Astrocyte (in vitro differentiated cells and primary cell): ENCODE results near the gene GALNS. TPM values are rescaled to one million over a fixed set of nuclear protein-coding genes. Genes with fewer than 3 reads are reported as not detected.

Experiments
- DNase-seq: peaks from one replicate; pipeline ENCODE4 v3.0.0-alpha.2; 2010; ENCODE audit warnings: low read depth
- FAIRE-seq: peaks from 2 replicates; lab custom pipeline; 2011; peaks lifted over from hg19 to GRCh38; lab: Jason Lieb, UNC
- H2AFZ ChIP-seq: 2 replicates; pipeline ENCODE4 v1.6.0; 2012; ENCODE audit warnings: low read depth, low read length, inconsistent platforms
- H3K27ac ChIP-seq: 2 replicates; pipeline ENCODE4 v1.5.1; 2011; ENCODE audit warnings: low read depth, low read length, inconsistent platforms
- H3K27me3 ChIP-seq: 2 replicates; pipeline ENCODE4 v1.6.0; 2011; ENCODE audit warnings: low read length, inconsistent platforms; ENCODE audit not compliant: insufficient read depth
- H3K36me3 ChIP-seq: 2 replicates; pipeline ENCODE4 v1.5.1; 2011; ENCODE audit warnings: low read length, inconsistent platforms; ENCODE audit not compliant: insufficient read depth
- H3K4me1 ChIP-seq: 2 replicates; pipeline ENCODE4 v1.5.1; 2011; ENCODE audit warnings: low read length, inconsistent platforms; ENCODE audit not compliant: insufficient read depth
- H3K4me2 ChIP-seq: 2 replicates; pipeline ENCODE4 v1.6.0; 2012; ENCODE audit warnings: low read length, inconsistent platforms
- H3K4me3 ChIP-seq: 2 replicates; pipeline ENCODE4 v1.5.1; 2011; ENCODE audit warnings: low read depth, mild to moderate bottlenecking, low read length, inconsistent platforms; ENCODE audit not compliant: insufficient read depth
- H3K79me2 ChIP-seq: 2 replicates; pipeline ENCODE4 v1.6.0; 2012; ENCODE audit warnings: mild to moderate bottlenecking, low read length, inconsistent platforms; ENCODE audit not compliant: insufficient read depth
- H3K9ac ChIP-seq: 2 replicates; pipeline ENCODE4 v1.6.0; 2012; ENCODE audit warnings: mild to moderate bottlenecking, low read length, inconsistent platforms
- H3K9me3 ChIP-seq: 2 replicates; pipeline ENCODE4 v1.5.1; 2012; ENCODE audit warnings: low read depth, mild to moderate bottlenecking, low read length, inconsistent platforms; ENCODE audit not compliant: insufficient read depth
- H4K20me1 ChIP-seq: 2 replicates; pipeline ENCODE4 v1.6.0; 2012; ENCODE audit warnings: low read length, inconsistent platforms; ENCODE audit not compliant: insufficient read depth
- H3K27ac Mint-ChIP-seq: one replicate; pipeline ENCODE4 v1.8.0; 2021; ENCODE audit warnings: mild to moderate bottlenecking, mixed read lengths; ENCODE audit not compliant: unreplicated experiment
- H3K27me3 Mint-ChIP-seq: one replicate; pipeline ENCODE4 v1.8.0; 2021; ENCODE audit warnings: low read depth, mixed read lengths; ENCODE audit not compliant: unreplicated experiment
- H3K36me3 Mint-ChIP-seq: one replicate; pipeline ENCODE4 v1.8.0; 2021; ENCODE audit warnings: low read depth, mixed read lengths; ENCODE audit not compliant: unreplicated experiment
- H3K4me1 Mint-ChIP-seq: one replicate; pipeline ENCODE4 v1.8.0; 2021; ENCODE audit warnings: low read depth, mixed read lengths; ENCODE audit not compliant: unreplicated experiment
- H3K4me3 Mint-ChIP-seq: one replicate; pipeline ENCODE4 v1.8.0; 2021; ENCODE audit warnings: mild to moderate bottlenecking, moderate library complexity, mixed read lengths; ENCODE audit not compliant: unreplicated experiment
- H3K9me3 Mint-ChIP-seq: one replicate; pipeline ENCODE4 v1.8.0; 2021; ENCODE audit warnings: mild to moderate bottlenecking, mixed read lengths; ENCODE audit not compliant: unreplicated experiment
- EZH2 ChIP-seq: IDR thresholded peaks from 2 replicates; pipeline ENCODE4 v1.6.1; 2012; ENCODE audit warnings: mild to moderate bottlenecking, low read length, inconsistent platforms; ENCODE audit not compliant: insufficient read depth
- total RNA-seq: library from RNA; stranded (reverse); gene quantifications from 2 replicates; pipeline ENCODE4 v1.2.1, GENCODE V29; 2021
- TF ChIP-seq, protein P1 (sequence below): IDR thresholded peaks from 2 replicates; pipeline ENCODE4 v1.5.1; 2011; ENCODE audit warnings: low read depth, mild to moderate bottlenecking, inconsistent platforms, low read length, moderate library complexity; ENCODE audit not compliant: insufficient read depth

The GALNS gene
- total RNA-seq, 1 donor from 2014 or later = 31.7 TPM

DNA sequence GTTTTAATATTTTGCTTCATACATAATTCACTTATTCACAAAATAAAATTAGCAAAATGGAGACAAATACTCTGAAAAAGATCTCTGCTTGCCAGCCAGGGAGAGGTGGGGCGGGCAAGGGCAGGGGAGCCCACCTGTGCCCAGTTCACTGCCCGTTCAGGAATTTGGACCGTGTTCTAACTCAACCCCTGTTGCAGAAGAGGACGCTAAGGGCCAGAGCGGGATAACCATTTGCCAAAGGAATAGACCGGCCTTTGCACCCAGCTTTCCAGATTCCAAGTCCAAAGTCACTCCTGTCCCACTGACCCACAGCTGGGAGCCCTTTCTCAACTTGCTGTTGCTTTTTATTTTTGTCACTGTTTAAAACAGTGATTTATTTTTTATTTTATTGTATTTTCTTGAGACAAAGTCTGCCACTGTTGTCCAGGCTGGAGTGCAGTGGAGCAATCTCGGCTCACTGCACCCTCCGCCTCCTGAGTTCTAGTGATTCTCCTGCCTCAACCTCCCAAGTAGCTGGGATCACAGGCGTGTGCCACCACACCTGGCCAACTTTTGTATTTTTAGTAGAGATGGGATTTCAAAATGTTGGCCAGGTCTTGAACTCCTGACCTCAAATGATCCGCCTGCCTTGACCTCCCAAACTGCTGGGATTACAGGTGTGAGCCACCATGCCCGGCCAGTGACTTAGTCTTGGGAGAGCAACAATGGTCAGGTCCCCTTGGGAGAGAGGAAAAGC, 69.0 kb downstream of the GALNS start:
- FAIRE-seq = no peak
- Mint-ChIP-seq H3K36me3 (no peaks in the 10 kb centered on the region), H3K4me3 (no peak overlapping the region), H3K27ac (no peak overlapping the region), H3K27me3 (peaks cover 2% of the 10 kb centered on the region), H3K4me1 (peaks cover 8% of the 10 kb centered on the region), H3K9me3 (no peaks in the 10 kb centered on the region)
- Histone ChIP-seq H3K27ac (no peak overlapping the region), H4K20me1 (peaks cover 13% of the 10 kb centered on the region), H3K9me3 (no peaks in the 10 kb centered on the region), H3K27me3 (no peaks in the 10 kb centered on the region), H3K36me3 (no peaks in the 10 kb centered on the region), H3K79me2 (peaks cover 20% of the 10 kb centered on the region), H3K4me2 (no peak overlapping the region), H3K4me1 (peaks cover 39% of the 10 kb centered on the region), H3K9ac (no peak overlapping the region), H3K4me3 (no peak overlapping the region), H2AFZ (no peak overlapping the region)
- no peak for DNase-seq
- TF ChIP-seq, protein P1, sequence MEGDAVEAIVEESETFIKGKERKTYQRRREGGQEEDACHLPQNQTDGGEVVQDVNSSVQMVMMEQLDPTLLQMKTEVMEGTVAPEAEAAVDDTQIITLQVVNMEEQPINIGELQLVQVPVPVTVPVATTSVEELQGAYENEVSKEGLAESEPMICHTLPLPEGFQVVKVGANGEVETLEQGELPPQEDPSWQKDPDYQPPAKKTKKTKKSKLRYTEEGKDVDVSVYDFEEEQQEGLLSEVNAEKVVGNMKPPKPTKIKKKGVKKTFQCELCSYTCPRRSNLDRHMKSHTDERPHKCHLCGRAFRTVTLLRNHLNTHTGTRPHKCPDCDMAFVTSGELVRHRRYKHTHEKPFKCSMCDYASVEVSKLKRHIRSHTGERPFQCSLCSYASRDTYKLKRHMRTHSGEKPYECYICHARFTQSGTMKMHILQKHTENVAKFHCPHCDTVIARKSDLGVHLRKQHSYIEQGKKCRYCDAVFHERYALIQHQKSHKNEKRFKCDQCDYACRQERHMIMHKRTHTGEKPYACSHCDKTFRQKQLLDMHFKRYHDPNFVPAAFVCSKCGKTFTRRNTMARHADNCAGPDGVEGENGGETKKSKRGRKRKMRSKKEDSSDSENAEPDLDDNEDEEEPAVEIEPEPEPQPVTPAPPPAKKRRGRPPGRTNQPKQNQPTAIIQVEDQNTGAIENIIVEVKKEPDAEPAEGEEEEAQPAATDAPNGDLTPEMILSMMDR = no peak
- no peak for TF ChIP-seq EZH2

- Mint-ChIP-seq H3K4me1 (peaks cover 31% of the 10 kb centered on the region), H3K9me3 (no peaks in the 10 kb centered on the region), H3K27ac (peak within 1 kb of the TSS; percentile 88), H3K4me3 (peak within 1 kb of the TSS; percentile 83), H3K27me3 (peaks cover 2% of the 10 kb centered on the region), H3K36me3 (no peaks in the 10 kb centered on the region)
- Histone ChIP-seq H3K79me2 (peaks cover 44% of the 10 kb centered on the region), H3K9ac (peak within 1 kb of the TSS; percentile 93), H3K4me2 (peak within 1 kb of the TSS; percentile 93), H3K4me1 (peaks cover 42% of the 10 kb centered on the region), H3K36me3 (no peaks in the 10 kb centered on the region), H3K9me3 (no peaks in the 10 kb centered on the region), H2AFZ (peak within 1 kb of the TSS; percentile 63), H3K27ac (peak within 1 kb of the TSS; percentile 87), H3K27me3 (no peaks in the 10 kb centered on the region), H4K20me1 (peaks cover 38% of the 10 kb centered on the region), H3K4me3 (peak within 1 kb of the TSS; percentile 80)
- DNase-seq = no peak
- TF ChIP-seq, protein P1 = peak; percentile 29
- no peak for TF ChIP-seq EZH2
- FAIRE-seq = no peak
These were observed 71.4 kb downstream of the GALNS start, which contains the start of gene PIEZO1 for GRCh38 chr16:88785106-88785924. Gene PIEZO1, minus strand, starts transcription at chr16:88785220. Its CDS starts 256 bp downstream, at chr16:88784964.
